Eye (tissue), 1 donor: Measurements from ENCODE around the gene UFSP1.
A peak's percentile ranks its signal among the peaks of the same experiment; 100 is the strongest.

ENCODE experiments used
- DNase-seq: peaks from one replicate; pipeline ENCODE4 v3.0.0-alpha.2; 2015

The UFSP1 gene

DNA sequence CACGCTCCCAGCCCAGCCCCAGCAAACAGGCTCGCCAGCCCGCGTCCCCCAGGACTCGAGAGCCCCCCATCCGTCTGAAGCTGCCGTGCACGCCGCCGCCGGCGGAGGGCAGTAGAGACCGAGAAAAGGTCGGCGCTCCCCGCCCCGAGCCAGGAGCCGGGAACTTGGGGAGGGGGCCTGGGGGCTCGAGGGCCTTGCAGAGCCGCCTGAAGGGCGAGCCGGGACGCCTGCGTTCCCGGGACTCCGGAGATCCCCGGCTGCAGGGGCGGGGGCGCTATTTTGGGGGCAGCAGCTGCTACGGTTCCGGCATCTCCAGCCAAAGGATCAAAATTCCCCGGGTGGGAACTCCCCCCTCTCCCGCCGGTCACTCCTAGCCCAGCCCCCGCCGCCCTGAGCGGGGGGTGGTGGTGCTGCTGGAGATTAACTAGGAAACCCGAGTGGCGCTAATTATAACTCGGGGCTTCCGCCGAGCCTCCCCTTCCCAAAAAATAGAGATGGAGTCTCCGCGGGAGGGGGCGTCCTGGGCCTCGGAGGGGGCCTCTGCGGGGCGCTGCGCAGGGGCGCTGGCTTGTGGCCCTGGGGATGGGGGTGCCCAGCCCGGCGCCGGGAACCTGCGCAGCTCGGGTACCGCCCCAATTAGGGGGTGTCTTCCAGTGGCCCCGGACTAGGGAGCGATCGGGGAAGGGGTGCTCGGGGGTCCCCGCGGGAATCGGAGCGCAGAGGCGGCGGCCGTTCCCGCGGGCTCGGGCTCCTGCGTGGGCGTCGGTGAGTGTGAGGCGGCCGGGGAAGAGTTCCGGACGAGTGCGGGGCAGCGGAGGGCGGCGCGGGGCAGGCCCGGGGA is 5.6 kb upstream of the UFSP1 start:
- peak; percentile 93 for DNase-seq

DNA sequence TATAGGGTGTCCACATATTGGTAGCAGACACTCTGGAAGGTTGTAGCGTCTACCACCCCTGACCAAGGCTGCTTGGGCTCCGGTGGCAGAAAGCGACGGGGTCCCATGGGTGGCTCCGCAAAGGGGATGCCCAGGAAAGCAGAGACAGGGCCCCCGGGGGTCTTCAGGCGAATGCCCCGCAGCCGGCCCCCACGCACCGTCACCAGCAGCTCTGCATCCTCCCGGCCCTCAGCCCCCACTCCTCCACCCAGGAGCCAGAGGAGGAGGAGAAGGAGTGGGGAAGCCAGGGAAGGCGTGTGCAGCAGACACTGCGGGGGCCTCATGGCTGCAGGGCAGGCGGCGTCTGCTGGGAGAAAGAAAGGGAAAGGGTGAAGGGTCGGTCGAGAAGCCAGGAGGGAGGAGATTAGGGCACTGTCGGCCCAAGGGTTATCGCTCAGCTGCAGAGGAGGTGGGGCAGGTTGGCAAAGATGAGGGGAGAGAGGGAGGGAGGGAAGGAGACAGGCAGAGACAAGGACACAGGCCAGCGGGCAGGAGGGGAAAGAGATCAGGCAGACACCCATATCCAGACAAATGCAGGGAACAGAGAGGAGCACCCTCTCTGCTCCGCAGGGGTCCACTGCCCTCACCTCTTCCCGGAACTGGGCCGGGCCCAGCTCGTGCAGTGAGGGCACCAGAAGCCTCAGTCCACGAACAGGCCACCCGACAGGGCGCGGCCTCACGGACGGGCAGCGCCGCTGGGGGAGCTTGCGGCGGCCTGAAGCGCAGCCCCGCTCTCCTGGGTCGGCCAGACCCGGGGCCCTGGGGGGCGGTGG is 4.6 kb upstream of the UFSP1 start:
- peak; percentile 40 for DNase-seq

DNA sequence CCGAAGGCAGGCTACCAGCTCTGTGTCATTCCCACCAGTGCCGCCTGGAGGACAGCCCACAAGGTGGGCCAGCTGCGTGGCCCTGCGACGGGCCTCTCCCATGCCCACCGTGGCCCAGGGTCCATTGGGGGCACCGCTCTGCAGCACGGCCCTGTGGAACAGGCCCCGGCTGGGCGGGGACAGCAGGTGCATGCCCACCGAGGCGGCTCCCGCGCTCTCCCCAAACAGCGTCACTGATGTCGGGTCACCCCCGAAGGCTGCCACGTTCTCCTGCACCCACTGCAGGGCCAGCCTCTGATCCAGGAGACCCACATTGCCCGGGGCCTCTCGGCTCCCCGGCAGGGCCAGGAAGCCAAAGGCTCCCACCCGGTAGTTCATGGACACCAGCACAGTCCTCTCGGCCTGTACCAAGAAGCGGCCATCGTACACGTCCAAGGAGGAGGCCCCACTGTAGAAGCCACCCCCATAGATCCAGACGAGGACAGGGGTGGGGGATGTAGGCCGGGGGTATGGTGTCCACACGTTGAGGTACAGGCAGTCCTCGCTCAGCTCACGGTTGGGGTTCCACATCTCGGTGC is 3.9 kb upstream of the UFSP1 start:
- DNase-seq: no peak

DNA sequence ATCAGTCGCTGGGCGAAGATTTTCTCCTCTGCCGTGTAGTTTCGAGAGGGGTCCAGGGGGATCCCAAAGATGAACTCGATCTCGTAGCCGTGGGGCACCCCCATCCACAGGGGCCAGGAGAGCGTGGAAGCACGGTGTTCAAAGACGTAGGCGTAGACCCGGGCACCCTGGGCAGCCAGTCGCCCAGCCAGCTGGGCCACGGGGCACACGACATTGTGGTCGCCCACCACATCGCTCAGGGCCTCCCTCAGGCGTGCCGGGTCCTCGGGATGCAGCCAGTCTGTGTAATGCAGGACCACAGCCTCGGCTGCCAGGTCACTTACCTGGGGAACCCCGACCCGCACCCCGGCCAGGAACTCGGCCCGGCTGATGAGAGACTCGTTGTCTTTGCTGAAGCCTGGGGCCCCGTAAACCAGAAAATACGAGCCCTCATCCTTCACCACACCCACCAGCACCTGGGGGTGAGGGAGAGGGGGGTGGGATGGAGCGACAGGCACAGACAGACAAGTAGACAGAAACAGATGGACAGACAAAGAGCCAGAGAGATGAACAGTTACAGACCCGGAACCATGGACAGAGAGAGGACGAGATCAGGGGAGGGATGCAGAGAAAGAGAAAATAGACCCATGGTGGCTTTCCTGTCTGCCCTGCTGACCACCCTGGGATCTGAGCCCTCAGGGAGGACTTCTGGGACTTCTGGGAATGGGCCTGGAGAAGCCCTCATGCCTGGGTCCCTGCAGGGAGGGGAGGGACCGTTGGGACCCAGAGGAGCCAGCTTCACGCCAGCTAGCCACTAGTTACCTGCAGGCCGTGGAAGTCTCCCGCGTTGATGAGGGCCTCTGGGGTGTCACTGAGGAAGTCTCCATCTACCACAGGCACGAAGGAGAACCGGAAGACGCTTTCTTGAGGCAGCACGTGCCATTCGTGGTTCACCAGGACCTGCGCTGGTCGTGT is 3.1 kb upstream of the UFSP1 start:
- DNase-seq: no peak

DNA sequence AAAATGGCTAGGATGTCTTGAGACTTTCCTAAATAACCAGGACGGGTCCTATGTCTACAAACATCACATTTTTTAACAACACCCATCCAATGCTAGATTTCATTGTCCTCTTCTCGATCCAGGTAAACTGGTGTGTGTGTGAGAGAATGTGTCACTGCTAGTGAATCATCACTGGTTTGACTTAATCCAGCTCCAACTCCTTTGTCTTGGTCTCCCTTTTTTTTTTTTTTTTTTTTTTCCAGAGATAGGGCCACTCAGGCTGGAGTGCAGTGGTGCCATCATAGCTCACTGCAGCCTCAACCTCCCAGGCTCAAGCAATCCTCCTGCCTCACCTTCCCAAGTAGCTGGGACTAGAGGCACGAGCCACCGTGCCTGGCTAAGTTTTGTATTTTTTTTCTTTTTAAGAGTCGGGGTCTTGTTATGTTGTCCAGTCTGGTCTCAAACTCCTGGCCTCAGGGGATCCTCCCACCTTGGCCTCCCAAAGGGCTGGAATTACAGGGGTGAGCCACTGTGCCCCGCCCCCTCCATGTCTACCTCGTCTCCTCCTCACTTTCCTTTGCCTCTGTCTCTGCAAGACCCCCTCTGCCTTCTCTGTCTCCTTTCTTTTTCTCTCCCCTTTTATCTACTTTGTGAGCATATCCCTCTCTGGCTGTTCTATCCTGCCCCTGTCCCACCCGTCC is 2.2 kb upstream of the UFSP1 start:
- peak; percentile 72 for DNase-seq

DNA sequence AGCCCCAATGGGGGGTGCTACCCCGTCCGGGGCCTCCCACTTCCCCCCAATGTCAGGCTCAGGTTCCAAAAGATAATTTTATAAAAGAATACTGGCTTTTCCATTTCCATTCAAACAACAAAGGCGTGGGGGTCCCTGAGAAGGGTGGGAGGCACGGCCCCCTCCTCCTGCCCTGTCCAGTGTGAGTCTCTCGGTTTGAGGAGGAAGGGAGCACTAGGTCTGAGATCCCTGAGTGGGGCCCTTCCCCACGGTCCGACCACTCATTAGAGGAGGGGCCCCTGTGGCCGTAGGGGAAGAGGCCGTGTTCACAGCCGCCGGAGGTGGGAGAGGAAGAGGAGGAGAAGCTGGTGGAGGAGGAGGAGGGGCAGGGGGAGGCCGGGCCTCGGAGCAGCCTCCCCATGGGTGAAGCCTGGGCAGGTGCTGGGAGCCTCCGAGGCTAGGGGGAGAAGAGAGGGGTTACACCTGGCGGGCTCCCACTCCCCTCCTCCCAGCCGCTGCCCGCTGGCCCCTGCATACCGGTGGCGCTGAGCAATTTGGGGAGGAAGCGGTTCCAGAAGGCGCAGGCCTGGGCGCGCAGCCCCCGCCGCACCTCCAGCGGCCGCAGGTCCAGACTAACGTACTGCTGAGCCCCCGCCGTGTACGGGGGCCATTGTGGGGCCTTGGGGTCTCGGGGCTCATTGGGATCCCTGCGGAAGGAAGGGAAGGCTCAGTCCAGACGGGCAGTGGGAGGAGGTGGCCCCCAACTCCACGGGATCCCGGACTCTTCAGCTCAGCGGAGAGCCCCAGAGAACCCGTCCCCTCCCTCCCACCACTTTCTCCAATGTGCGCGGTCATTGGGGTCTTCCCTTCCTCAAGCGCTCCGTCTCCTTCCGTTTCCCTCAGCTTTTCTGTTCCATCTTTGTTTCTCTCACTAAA is 1.4 kb upstream of the UFSP1 start:
- no peak for DNase-seq

DNA sequence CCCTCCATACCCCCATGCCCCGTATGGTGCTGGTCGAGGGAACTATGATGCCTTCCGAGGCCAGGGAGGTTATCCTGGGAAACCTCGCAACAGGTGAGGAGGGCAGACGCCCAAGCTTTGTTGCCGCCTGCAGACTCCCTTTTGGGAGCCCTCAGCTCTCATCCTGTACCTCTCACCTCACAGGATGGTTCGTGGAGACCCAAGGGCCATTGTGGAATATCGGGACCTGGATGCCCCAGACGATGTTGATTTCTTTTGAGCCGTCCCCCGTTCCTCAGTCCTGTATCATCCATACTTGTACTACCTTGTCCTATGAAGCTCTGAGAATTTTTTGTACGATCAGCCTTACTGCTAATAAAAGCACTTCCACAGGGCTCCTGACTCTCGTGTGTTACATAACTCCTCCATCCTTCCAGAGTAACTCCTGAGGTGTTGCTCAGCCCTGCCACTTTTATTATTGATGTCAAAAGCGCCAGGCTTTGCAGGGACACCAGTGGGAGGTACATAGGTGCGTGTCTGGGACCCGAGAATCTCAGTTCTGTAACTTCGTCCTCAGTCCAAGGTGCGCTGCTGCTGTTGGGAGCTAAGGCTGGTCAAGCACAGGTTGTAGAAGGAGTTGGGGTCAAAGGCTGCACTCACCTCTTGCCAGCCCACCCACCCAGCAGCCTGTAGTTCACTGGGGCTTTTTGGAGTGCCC is 1.1 kb downstream of the UFSP1 start:
- DNase-seq: no peak

DNA sequence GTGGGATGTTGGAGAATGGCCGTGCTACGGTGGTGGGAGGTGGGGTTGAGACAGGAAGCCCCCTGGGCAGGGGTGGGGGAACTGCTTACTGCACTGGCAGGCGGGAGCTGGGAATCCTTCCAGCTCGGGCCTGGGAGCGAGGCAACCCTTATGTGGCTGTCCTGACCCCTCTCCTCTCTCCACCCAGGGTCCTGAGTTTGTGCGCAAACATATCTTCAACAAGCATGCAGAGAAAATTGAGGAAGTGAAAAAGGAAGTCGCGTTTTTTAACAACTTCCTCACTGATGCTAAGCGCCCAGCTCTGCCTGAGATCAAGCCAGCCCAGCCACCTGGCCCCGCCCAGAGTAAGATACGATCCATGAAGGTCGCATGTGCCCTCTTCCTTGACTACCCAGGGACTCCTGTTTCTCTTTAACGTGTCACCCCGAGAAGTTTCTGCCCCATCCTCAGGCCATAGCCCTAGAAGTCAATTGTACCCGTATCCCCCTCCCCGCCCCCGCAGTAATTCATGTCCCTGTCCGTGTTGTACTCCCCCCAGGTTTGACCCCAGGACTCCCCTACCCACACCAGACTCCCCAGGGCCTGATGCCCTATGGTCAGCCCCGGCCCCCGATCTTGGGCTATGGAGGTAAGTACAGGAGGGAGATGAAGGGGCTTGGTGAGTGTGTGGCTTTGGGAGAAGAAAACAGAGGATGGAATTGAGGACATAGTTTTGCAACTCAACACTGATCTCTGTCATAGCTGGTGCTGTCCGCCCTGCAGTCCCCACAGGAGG is 1.8 kb downstream of the UFSP1 start:
- no peak for DNase-seq

DNA sequence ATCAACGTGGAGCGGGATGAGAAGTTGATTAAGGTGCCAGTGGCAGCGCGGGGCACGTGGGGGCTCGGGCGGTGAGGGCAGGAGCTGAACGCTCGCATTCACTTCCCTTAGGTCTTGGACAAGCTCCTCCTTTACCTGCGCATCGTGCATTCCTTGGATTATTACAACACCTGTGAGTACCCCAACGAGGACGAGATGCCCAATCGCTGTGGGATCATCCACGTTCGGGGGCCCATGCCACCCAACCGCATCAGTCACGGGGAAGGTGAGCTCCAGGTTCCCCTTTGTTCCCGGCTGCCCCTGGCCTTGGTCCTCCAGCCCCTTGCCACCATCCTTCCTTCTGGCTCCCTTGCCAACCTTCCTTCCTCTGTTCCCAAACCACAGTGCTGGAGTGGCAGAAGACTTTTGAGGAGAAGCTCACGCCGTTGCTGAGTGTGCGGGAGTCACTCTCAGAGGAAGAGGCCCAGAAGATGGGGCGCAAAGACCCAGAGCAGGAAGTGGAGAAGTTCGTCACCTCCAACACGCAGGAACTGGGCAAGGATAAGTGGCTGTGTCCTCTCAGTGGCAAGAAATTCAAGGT is 2.5 kb downstream of the UFSP1 start:
- DNase-seq: no peak

DNA sequence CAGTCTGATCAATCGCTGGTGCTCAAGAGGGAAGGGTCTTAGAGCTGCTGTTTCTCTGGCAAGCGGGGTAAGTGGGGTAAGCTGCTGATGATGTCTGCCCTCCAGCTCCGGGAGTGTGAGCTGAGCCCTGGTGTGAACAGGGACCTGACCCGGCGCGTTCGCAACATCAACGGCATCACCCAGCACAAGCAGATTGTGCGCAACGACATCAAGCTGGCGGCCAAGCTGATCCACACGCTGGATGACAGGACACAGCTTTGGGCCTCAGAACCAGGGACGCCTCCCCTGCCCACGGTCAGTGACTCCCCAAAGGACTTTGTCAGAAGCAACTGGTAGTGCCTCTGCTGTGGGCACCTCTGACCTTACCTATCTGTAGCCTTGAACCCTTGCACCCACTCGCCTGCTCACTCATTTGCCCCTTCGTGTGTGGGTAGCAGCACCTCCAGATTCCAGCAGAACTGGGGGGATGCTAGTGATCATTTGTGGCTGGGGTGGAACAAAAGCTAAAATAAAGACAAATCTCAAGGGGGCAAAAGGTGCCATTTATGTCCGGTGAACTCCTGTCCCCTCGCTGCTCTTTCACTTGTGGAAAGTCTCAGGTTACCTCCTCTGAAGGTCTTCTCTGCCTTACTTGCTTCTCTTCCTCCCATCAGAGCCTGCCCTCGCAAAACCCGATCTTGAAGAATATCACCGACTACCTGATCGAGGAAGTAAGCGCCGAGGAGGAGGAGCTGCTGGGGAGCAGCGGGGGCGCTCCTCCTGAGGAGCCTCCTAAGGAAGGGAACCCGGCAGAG is 3.2 kb downstream of the UFSP1 start:
- no peak for DNase-seq

DNA sequence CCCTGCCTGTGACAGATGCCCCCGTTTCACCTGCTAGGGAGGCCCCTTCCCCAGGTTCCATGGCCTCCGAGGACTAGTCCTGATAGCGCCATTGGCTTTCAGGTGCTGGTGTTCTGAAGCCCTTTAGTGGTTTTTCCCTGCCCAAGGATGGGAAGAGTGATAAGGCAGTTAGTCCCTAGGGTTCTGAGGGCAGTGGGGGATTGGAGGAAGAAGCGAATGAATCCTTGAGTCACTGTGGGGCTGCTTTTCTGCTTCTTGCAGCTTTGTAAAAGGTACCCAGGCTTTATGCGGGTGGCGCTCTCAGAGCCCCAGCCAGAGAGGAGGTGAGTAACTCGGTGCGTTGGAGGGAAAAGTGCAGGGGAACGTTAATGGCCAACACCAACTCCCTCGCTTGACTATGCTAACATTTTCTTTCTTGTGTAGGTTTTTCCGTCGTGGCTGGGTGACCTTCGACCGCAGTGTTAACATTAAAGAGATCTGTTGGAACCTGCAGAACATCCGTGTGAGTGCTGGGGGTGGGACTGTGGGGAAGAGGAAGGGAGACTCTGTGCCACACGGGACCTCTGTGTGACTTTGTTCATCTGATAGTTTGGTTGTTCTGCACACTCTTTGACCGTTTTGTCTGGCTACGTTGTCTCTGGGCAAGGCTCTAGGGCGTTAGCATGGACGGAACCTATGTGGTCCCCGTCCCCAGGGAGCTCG is 3.9 kb downstream of the UFSP1 start:
- no peak for DNase-seq

DNA sequence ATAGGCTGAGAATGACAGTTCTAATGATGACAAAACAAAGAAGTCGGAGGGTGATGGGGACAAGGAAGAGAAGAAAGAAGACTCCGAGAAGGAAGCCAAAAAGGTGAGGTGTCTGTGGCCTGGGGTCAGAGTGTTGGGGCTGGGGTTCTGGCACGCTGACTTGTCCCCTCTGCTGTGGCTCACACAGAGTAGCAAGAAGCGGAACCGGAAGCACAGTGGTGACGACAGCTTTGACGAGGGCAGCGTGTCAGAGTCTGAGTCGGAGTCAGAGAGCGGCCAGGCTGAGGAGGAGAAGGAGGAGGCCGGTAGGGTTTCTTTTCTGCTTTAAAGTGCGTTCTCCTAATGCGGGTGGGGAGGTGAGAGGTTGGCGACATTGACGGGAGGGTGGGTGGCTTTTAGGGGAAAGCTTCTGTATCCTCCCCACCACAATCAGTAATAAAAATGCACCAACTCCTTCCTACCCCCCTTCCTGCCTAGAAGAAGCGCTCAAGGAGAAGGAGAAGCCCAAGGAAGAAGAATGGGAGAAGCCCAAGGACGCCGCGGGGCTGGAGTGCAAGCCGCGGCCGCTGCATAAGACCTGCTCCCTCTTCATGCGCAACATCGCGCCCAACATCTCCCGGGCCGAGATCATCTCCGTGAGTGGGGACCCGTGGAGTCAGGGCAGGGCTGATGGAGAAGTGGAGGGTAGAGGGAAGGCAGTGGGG is 4.6 kb downstream of the UFSP1 start:
- DNase-seq: no peak

DNA sequence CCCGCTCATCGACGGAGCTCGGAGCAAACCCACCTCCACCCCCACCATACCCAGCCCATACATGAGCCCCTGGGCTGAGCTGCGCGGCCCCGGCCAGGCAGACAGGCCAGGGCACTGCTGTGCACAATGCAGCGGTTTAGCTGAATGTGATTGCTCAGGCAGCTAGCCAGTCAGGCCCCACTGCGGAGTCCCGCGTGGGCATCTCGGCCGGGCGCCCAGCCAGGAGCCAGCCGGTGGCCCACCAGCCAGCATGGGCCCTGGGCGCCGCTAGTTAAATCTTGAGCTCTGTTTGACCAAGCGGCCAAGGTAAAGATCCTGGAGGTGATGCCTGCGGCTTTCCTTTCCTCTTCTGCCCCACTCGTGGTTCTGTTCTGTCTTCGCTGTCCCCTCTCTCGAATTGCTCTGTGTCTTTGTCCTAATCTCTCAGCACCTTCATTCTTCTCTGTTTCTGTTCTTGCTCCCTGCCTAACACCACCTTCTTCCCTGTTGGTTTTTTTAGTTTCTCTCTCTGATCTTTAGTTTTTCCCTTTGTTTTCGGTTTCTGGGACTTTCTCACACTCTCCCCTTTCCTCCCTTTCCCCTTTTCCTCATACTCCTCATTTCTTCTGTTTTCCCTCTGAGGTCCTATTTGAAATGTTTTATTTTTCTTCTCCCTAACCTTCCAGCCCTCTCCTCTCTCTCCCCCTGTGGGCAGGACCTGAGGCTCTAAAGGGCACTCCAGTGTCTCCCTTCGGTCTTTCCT is 6.6 kb downstream of the UFSP1 start:
- DNase-seq: no peak

DNA sequence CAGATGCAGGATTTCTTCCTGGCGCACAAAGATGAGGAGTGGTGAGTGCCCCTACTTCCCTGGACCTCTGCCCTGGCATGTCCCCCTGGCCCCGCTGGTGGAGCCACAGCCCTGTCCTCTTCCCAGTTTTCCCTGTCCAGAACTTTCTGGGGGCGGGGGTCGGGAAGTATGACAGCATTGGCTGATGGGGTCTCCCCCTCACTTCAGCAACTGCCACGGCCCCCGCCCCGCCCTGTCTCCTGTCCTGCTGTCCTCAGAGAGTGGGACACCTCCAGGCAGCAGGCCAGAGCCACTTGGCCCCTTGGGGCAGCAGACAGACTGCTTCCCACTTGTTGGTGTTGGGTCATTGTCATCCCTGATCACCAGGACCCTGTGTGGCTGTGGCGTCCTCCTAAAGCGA is 7.3 kb downstream of the UFSP1 start:
- DNase-seq: no peak

DNA sequence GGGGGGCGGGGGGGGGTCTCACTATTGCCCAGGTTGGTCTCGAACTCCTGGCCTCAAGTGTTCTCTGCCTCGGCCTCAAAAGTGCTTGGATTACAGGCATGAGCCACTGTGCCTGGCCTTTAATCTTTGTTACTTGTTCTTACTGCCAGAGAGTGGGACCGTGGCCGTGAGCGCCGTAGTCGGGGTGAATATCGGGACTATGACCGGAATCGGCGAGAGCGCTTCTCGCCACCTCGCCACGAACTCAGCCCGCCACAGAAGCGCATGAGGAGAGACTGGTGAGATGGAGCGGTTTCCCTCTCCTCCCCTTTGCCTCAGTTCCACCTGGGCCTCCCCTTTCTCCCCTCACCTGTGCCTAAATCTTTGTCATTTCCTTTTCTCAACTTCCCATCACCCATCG is 8.4 kb downstream of the UFSP1 start:
- no peak for DNase-seq

DNA sequence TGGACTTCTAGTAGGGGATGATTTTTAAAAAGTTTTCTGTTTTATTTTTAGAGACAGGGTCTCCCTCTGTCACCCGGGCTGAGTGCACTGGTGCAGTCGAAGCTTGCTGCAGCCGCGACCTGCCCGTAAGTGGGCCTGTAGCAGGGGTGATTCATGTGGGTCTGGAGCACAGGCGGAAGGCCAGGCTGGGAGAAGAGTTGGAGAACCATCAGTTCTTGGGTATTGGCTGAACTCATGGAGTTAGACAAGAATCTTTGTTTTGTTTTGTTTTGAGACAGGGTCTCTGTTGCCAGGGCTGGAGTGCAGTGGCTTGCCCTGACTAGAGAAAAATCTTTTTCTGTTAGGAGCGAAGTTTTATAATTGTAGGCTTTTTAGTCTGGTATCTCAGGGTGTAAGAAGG is 8.9 kb downstream of the UFSP1 start:
- no peak for DNase-seq
